Measurements from ENCODE around the gene UNCX.

Gene UNCX

DNA sequence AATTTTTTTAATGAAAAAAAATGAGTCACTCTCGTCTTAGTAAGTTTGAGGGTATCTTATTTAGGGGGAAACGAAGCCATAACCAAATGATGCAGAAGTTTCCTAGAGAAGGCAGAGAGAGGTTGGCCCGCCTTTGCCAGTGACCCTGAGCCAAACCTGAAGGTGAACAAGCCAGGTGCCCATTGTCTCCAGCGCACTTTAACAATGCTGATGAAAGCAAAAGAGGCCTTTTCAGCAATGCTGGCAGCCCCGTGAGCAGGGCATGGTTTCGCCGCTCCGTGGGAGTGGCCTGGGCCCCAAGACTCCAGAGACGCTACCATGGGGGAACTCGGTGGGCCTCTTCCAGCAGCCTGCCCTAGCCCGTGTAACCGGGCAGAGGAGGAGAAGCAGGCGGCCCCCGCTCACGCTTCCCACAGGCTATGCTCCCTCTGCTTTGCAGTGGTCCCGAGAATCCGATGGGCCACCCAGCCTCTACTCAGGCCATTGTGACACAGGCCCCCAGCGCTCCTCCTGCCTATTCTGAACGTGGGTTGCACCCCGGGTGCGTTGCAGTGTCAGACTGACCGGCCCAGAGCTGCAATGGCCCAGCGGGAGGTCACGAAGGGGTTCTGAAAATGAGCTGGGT, 14.0 kb upstream of the UNCX start:
- no peak for DNase-seq (ENCODE audit: low spot score)

DNA sequence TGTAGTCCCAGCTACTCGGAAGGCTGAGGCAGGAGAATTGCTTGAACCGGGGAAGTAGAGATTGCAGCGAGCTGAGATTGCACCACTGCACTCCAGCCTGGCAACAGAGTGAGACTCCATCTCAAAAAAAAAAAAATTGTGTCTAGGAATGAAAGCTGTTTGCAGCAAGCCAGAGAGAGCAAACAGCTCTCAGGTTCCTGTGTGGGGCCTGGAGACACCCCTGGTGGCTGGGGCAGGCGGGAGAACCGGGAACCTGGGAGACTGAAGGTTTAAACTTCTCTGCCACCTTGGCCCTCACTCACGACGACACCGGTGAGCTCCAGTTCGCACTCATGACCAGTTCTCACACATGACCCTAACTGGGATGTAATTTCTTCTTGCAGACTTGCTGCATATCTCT, 13.2 kb upstream of the UNCX start:
- DNase-seq (ENCODE audit: low spot score): no peak

DNA sequence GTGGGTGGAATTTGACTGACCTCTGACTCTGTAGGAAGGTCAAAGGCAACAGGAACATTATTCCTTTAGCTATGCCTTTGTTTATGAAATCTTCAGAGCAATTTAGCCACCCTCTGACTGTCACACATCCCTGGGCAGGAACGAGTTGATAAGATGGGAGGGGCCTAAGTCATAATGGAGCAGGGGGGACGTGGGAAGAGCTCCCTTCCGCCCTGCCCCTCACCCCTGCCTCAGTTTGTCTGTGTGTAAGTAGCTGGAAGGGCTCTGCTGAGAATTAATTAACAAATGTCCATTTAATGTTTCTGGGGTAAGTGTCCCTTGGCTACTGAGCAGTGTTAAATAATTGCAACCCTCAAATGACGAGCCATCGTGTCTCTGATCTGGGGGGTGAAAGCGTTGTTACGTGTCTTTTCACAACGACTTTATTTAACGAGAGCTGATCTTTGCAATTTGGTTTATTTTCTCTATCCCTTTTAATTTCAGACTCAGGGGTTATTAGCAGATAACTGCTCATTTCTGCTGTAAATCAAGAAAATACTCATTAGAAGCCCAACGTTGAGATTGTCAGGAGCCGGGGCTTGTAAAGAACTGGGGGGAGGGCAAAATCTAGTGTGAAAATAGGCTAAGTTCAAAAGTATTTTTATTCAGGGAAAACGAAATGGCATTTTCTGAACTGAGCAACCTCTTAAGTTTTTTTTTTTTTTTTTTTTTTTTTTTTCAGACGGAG, 12.5 kb upstream of the UNCX start:
- no peak for DNase-seq (ENCODE audit: low spot score)

DNA sequence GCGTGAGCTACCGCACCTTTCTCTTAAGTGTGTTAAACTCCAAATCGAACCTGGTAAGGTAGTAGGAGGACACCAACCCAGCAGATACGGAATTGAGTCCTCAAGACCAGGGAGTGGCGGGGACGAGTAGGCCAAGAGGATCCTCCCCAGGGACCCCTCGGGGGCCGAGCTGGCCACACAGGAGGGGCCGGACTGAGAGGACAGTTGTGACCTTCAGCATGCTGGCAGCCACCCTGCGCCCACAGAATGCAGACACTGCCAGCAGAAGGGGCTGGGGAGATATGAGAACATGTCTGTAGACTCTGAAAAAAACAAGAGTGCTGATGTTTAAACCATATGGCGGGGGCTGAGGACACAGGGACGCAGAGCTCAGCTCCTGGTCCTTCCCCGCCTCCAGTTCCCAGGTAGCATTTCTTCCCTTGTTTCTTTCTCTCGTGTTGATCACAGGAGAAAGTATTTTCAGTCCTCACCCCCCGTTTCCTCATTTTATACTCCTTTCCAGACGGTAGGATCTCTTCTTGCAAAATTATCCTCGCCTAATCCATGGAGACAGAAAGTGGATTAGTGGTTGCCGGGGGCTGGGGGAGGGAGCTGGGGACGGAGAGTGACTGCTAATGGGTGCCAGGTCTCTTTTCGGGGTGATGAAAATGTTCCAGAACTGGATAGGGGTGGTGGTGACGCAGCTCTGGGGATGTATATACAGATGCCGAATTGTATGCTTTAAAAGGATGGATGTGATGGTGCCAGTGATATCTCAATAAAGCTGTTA, 11.5 kb upstream of the UNCX start:
- DNase-seq (ENCODE audit: low spot score): no peak

DNA sequence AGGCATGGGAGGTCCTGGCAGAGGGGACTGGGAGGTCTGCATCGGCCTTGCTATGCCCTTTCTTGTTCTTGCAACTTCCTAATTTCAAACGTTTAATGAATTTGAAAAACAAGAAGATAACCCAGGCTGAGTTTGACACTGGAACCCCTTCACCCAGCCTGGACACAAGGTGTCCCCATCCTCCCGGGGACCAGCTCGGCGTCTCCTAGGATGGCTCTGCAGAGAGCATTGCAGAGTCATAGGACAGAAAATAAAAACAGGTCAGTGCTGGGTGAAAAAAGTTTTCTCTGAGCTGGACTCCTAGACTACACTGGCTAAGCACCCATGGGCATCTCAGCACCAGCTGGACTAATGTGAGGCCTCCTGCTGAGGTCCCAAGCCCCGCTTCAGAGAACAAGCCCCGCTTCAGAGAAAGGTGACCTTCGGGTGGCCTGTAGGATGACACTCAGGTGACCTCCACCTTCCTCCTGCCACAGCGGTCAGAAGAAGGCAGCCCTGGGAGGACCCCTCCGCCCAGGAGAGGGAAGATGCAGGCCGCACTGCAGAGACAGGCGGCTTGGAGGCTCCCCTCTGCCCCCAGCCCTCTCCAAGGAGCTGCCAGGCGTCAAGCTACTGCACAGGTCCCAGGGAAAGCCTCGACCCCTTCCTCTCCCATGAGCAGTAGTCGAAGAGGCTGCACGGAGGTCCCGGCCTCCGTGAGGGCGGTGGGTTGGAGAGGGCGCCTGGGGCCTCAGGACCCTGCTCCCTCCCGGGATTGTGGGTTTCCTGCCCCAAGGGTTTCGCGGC, 9.3 kb upstream of the UNCX start:
- no peak for DNase-seq (ENCODE audit: low spot score)

DNA sequence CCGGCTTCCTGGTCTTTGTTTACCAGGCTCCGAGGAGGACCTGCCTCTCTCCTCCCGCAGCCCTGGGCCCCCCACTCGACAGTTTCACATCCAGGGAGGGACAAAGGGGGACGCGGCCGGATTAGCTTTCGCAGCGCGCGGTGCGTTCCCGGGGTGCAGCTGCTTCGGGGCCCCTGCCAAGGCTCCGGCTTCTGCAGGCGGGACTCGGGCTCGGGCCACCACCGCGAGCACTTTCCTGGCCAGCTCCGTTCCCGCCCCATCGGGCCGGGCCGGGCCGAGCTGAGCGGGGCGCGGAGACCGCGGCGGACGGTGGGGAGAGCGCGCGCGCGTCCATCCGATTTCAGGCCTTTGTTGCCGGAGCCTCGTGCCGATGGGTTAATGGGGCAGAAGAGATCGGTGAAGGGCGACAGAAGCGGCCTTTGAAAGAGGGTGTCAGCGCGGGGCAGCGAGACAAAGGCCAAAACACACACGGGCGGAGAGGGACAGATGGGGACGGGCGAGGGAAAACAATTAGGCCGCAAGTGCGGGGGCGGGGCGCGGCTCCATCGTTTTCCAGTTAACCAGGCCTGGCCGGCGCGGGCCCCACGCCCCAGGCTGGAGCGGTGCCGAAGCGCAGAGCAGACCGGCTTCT, 8.5 kb upstream of the UNCX start:
- no peak for DNase-seq (ENCODE audit: low spot score)

DNA sequence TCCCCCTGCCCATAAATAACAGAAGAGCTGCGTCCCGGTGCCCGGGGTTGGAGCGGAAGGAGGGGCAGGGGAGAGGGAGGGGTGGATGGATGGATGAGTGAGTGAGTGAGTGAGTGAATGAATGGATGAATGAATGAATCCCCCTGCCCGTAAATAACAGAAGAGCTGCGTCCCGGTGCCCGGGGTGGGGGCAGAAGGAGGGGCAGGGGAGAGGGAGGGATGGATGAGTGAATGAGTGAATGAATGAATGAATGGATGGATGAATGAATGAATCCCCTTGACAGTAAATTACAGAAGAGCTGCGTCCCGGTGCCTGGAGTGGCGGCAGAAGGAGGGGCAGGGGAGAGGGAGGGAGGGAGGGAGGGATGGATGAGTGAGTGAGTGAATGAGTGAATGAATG, 7.6 kb upstream of the UNCX start:
- no peak for DNase-seq (ENCODE audit: low spot score)

DNA sequence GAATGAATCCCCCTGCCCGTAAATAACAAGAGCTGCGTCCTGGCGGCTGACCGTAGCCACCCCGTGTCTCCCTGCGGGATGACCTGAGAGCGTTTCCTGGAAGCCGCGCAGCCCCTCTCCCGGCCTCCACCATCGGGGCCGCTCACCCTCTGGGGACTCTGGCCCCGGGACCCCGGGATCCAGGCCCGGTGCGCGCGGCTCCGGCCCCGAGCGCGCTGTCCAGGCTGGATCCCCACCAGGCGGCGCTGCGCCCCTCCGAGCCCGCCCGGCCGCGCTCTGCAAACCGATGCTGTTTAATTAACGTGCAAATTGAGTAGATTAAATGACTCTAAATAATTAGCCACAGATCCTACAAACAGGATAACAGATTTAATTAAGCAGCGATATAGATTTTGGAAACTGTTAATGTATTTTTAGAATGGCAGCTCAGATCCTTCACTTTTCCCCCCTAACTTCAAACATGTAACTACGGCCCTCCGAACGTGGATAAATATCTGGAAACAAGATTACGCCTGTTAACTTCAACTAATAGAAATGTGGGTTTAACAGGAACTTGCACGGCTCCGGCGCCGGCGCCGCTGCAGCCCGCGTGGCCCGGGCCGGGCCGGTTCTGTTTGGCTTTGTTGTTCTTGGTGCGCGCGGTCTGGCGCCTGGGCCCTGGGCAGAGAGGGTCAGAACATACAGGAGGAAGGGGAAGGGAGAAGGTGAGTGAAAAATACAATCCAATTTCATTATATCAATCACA, 7.1 kb upstream of the UNCX start:
- DNase-seq (ENCODE audit: low spot score): no peak

DNA sequence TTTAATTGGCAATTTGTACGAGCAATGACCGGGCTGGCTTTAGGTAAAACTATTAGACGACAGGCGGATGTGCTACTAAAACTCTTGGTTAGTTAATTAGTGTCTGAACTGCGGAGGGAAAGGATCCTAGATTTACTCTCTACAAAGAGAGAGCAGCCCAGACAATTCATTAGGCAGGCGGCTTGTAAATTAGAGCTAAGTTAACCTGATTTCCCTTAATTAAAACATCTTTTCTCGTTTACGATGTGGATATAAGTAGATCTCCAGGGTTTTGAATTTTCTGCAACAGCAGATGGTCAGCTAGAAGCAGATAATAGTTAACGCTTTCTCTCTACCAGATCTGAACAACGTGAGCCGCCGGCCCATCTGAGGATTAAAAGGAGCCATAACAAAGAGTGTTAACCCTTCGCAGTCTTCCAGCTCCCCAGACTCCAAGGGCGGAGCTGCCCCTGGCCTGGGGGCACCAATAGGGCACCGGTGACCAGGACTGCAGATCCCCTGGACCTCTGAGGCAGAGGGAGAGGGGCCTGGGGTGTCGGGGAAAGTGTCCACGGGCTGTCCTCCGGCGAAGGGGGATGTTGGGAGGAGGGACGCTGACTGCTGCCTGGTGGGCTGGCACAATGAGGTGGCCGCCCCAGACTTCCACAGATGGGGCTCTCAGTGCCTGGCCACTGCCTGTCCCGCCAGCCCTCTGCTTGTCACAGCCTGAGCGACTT, 6.3 kb upstream of the UNCX start:
- DNase-seq (ENCODE audit: low spot score): no peak

DNA sequence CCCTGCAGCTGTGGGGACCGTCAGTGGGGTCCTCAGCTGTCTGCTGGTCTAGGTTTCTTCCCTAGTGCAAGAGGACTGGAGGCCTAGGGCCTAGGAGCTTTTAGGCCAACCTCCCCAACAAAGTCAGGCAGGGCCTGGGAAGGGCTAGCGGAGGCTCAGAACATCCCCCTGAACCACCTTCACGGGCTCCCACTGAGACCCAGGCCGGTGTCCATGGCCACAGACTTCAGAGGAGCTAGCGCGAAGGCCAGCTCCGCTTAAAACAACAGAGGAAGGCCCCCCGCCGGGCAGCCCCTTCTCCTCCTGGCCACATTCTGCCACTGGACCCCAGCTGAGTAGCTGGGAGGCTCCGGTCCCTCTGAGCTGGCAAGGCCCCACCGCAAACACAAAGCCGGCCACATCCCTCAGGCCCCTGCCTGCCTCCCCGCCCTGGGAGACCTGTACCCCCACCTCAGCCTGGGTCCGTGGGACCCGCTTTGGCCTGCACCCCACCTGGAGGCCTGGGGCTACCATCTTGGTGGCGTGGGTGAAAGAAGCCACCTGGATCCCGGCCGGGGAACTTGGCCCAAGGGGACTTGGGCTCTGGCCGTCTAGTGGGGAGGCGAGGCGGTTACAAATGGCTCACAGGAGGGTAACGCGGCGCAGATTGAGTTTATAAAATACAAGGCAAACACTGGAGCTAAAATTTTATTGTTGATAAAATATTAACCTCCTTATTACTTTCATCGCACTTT, 5.4 kb upstream of the UNCX start:
- DNase-seq (ENCODE audit: low spot score): no peak

DNA sequence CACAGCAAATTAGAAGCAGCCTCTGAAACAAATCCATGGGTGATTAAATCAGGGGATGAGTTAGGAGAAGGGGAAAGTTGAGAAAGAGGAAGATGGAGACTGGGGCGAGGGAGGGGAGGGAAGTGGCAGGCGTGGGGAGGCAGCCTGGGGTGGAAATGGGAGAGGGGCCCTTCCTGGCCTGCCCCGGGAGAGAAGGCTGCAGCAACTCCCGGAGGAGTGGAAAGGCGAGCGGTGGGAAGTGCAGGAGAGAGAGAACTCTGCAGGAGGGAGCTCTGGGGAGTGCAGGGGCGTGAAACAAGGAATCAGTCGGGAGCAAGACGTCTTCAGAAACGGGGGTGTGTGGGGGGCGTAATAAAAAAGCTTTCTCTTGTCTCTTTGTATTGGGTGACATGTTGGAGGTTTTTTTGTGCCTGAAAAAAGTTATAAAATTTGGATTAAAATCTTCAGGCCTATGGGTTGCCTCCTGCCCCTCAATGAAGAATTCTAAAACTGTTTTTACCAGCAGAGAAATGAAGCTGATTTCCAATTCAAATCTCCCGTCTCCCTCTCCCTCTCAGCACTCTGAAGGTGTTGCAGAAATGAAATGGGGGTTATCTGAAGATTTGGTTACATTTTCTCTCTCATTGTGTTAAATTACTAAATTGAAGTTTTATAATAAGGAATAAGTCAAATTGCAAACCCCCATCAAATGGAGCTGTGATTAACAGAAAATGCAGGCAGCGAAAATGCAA, 4.7 kb upstream of the UNCX start:
- DNase-seq (ENCODE audit: low spot score): no peak

DNA sequence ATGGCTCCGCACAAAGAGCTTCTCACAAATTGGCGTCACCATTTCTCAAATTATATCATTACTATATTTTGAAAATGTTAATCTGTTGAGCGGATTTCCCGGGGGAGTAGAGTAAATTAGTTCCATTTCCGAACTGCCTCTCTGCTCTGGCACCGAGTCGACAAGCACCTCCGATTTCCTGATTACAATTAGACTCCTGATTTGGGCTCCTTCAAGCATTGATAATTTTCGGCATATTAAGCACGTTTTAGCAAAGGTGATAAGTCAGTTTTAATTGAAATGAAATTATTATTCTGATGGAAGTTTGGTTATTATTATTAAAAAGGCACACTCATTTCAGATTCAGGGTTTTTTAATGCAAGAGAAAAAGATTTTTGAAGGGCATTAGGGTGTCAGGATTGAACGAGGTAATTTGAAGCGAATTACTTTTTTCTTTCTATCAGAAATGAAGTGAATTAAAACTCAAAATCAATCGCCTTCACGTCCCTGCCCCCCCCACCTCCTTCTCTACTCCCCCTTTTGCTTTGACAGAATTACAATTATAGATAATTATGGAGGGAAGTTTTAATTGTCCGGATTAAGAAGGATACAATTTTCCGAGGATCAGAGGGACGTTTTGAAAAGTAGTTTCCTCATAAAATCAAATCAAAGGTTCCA, 4.0 kb upstream of the UNCX start:
- DNase-seq (ENCODE audit: low spot score): no peak

DNA sequence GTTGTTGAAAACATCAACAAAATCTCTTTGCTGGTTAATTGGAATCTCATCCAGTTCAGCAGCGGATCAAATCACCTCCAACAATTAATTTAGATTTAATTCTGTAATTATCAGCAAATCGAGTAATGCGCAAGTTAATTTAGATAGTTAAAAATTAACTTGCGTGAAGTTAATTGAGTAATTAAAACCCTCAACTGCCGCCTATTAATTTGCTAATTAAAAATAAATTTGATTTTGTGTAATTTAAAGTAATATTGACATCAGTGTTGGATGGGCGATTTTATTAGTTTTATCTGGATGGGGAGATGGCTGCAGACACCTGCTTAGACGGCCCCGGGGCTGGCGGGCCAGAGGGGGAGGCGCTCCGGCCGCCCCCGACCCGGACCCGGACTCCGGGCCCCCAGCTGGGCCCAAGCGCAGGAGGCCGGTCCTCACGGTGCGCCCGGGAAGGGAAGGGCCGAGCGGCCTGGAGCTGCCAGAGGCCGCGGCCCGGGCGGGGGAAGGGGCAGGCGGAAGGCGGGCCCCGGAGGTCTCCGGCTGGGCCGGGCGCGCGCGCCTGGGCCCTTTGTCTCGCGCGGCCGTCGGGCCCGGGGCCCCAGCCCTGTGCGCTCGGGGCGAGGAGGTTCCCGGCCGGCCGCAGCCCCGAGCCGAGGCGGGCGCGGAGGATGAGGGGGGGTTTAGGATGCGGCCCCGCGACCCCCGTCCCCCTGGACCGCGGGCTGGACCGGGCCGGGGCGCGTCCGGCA, 3.3 kb upstream of the UNCX start:
- no peak for DNase-seq (ENCODE audit: low spot score)

DNA sequence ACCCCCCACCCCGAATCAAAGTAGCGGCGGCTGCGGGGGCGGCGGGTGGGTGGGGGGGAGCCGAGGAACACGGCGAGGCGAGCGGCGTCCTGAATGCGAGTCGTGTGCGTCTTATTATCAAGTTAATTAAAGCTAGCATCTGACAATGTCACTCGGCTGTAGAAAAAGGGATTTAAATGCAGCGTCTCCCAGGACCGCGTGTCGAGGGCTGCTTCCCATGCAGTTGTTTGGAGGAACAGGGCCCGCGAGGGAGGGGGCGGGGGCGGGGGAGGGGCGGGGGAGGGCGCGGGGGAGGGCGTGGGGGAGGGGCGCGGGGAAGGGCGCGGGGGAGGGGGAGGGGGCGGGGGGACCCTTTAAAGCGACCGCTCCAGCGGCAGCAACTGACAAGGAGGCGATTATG, 2.7 kb upstream of the UNCX start:
- no peak for DNase-seq (ENCODE audit: low spot score)

DNA sequence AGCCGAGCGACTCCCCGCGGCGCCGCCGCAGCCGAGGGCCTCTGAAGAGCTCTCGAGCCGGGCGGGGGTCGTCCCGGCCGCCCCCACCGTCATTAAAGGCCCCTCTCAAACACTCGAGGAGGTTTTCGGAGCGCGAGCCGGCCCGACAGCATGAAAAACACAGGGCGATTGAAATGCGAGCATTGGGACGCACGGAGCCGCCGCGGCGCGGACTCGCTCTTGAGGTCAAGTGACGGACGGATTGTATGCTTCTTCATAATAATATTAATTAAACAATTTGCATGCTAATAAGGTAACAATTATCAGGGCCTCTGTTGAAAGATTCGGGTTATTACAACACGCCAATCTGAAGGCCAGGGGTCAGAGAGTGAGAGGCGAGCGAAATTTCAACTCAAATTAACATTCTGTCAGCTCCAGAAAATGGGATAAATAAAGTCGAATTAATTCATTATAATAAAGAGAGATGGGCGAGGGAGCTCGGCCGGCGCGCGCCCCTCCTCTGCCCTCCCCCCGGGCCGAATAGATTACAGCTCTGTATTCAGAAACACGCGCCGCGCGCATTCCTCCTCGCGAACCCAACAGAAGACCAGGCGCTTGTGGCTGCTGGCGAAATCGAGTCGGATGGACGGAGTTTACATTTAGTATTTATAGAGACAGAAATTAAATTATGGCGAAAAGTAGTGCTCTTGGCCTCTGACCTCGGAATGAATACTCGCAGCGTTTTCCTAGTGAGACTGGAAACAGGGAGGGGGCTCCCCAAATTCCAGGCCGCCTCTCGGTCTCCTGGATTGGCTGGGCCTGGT, 2.1 kb upstream of the UNCX start:
- no peak for DNase-seq (ENCODE audit: low spot score)

DNA sequence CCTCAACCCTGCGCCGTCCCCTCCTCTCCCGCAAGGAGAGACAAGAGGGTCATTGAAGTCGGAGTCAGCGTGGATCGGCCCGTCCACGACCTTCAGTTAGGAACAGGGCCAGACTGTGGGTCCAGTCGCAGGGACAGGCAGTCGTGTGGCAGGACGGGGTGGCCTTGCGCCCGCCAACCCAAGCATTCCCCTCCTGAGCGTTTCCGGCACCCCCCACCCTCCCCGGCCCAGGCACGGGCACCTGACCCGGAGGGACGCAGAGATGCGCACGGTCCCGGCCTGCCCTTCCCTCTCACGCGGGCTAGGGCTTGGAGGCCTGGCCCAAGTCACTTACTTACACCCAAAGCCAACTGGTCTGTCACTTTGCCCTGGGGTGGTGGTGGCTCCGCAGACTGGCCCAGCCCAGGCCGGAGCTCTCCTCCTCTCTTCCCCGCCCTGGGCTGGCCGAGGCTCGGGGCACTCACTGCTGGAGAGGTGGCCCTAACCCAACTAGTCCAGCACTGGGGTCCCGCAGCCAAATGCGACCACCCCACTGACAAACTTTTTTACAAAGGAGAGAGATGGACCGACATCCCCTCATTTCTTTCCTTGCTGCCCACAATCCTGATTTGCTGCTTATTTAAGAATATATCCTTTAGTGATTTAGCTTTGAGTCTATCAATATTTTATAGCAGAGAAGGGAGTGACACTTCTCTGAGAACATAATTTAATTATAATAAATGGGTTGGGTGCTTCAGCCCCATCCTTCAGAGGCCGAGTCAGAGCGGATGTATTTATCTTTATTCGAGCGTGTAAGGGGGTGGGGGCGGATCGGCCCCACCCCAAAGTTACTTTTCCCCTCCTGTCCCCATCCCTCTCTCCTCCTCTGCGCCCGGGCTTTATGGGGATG, 1.2 kb upstream of the UNCX start:
- no peak for DNase-seq (ENCODE audit: low spot score)
